OCI-LY7 (cell line): ENCODE results near the gene KATNBL1. TPM values are rescaled to one million over a fixed set of nuclear protein-coding genes. Genes with fewer than 3 reads are reported as not detected.

ENCODE experiments used
- BruUV-seq: library from RNA; stranded (reverse); fragments of 400-500 nt; replicated peaks from 2 replicates; lab custom pipeline; 2021; lab: Mats Ljungman, UMichigan
- CTCF ChIA-PET: fragments of 300-600 bp; sonication (Branson Sonifier 250); formaldehyde crosslinking; loops from one replicate; lab custom pipeline; 2022; ENCODE audit warnings: antibody characterized with exemption; ENCODE audit not compliant: unreplicated experiment; lab: Charles Lee
- POLR2A ChIA-PET: fragments of 300-600 bp; sonication (Branson Sonifier 250); formaldehyde crosslinking; loops from one replicate; lab custom pipeline; 2022; ENCODE audit warnings: antibody characterized with exemption; lab: Charles Lee
- DNase-seq: peaks from one replicate; pipeline ENCODE4 v3.0.0-alpha.2; 2015; ENCODE audit warnings: low spot score
- H2AFZ ChIP-seq: fragments of 200-600 bp; sonication (generic), shearing (Covaris generic); 2 replicates; pipeline ENCODE4 v1.6.1; 2014; ENCODE audit warnings: mild to moderate bottlenecking, antibody characterized with exemption, low read length, moderate library complexity
- H3K27ac ChIP-seq: fragments of 200-600 bp; sonication (generic); 2 replicates; pipeline ENCODE4 v1.5.1; 2014; ENCODE audit warnings: mixed run types, low read depth, mild to moderate bottlenecking, moderate library complexity, low read length, inconsistent platforms; ENCODE audit not compliant: poor library complexity, severe bottlenecking
- H3K36me3 ChIP-seq: fragments of 200-600 bp; sonication (generic); 2 replicates; pipeline ENCODE4 v1.6.1; 2014; ENCODE audit warnings: mild to moderate bottlenecking, antibody characterized with exemption, low read length, moderate library complexity, mixed read lengths; ENCODE audit not compliant: insufficient read depth
- H3K4me1 ChIP-seq: fragments of 200-600 bp; sonication (generic); 2 replicates; pipeline ENCODE4 v1.5.1; 2014; ENCODE audit warnings: mild to moderate bottlenecking, low read length; ENCODE audit not compliant: insufficient read depth, poor library complexity, severe bottlenecking
- H3K4me2 ChIP-seq: fragments of 200-600 bp; sonication (generic); 2 replicates; pipeline ENCODE4 v1.6.1; 2014; ENCODE audit warnings: mild to moderate bottlenecking, low read length
- H3K4me3 ChIP-seq: fragments of 200-600 bp; sonication (generic); 2 replicates; pipeline ENCODE4 v1.5.1; 2014; ENCODE audit warnings: mild to moderate bottlenecking, low read depth, low read length; ENCODE audit not compliant: poor library complexity, severe bottlenecking
- H3K79me2 ChIP-seq: fragments of 200-600 bp; sonication (generic); 2 replicates; pipeline ENCODE4 v1.6.1; 2016; ENCODE audit warnings: low read depth, mild to moderate bottlenecking, low read length, moderate library complexity, mixed read lengths; ENCODE audit not compliant: insufficient read depth
- H3K9me2 ChIP-seq: fragments of 200-600 bp; sonication (generic); 2 replicates; pipeline ENCODE4 v1.6.1; 2016; ENCODE audit warnings: mild to moderate bottlenecking, low read length, mixed read lengths; ENCODE audit not compliant: insufficient read depth
- H3K9me3 ChIP-seq: fragments of 200-600 bp; sonication (generic); 2 replicates; pipeline ENCODE4 v1.6.1; 2014; ENCODE audit warnings: mild to moderate bottlenecking, mixed run types, low read length, mixed read lengths
- H4K20me1 ChIP-seq: fragments of 200-600 bp; sonication (generic); 2 replicates; pipeline ENCODE4 v1.6.1; 2014; ENCODE audit warnings: mild to moderate bottlenecking, antibody characterized with exemption, low read length, moderate library complexity, mixed read lengths; ENCODE audit not compliant: insufficient read depth
- EZH2phosphoT487 ChIP-seq: fragments of 200-600 bp; sonication (generic); IDR thresholded peaks from 2 replicates; pipeline ENCODE4 v1.6.1; 2018; ENCODE audit warnings: low read depth, borderline replicate concordance, mild to moderate bottlenecking, mixed run types, antibody characterized with exemption, low read length, moderate library complexity, mixed read lengths
- intact Hi-C: fragments of 100-400 bp; cut with micrococcal nuclease; formaldehyde crosslinking; loops from one replicate; pipeline ENCODE4 v1.10.0; 2022; ENCODE audit not compliant: unreplicated experiment
- total RNA-seq, 2 experiments: library from RNA; depleted of rRNA in 1 of 2; stranded (reverse); fragments of >200 nt in 1 of 2; shearing (Covaris generic) in 1 of 2; gene quantifications; 2 replicates each; pipeline ENCODE4 v1.2.3, GENCODE V29; 2014 to 2022
- TF ChIP-seq, protein P1 (sequence below): fragments of 200-600 bp; sonication (generic); conservative IDR thresholded peaks from 2 replicates; pipeline ENCODE4 v1.5.1; 2014; ENCODE audit warnings: mild to moderate bottlenecking, antibody characterized with exemption, low read length, moderate library complexity, mixed read lengths

KATNBL1 gene
- total RNA-seq, 2 experiments from 2014 or later, result 44.8 to 64.6 TPM

DNA sequence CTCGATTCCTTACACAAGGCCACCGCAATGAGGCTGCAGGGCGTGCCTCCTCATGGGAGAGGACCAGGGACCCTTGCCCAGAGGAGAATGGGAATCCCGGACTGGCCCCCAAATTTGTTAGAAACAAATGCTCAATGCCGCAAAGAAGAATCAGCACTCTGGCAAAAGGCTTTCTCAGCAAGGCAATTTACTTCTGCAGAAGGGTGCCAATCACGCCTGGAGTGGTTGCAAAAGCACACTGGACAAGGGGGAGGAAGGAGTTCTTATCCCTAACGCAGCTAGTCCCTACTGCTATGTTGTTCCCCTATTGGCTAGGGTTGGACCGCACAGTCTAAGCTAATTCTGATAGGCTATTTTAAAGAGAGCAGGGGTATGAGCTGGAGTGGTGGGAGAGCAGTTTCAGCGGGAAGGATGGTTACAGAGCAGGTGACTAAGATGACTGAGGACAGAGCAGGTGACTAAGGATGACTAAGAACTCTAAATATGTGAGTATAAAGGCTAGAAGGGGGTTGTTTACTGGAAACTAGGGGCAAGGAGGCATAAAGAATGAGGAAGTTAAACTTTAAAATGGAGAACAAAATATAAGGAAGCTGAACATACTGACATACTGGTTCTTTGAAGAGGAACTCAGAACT lies 48.5 kb downstream of the KATNBL1 start:
- Histone ChIP-seq H3K4me1 (no peaks in the 10 kb centered on the region), H3K79me2 (no peaks in the 10 kb centered on the region), H2AFZ (no peak overlapping the region), H3K27ac (no peak overlapping the region), H4K20me1 (no peaks in the 10 kb centered on the region), H3K9me2 (no peaks in the 10 kb centered on the region), H3K36me3 (peaks cover 66% of the 10 kb centered on the region), H3K4me2 (no peak overlapping the region), H3K4me3 (no peak overlapping the region), H3K9me3 (peaks cover 23% of the 10 kb centered on the region)
- ChIA-PET CTCF (no interaction called here), POLR2A (no interaction called here)
- intact Hi-C loops, result no loop called here
- TF ChIP-seq, protein P1, sequence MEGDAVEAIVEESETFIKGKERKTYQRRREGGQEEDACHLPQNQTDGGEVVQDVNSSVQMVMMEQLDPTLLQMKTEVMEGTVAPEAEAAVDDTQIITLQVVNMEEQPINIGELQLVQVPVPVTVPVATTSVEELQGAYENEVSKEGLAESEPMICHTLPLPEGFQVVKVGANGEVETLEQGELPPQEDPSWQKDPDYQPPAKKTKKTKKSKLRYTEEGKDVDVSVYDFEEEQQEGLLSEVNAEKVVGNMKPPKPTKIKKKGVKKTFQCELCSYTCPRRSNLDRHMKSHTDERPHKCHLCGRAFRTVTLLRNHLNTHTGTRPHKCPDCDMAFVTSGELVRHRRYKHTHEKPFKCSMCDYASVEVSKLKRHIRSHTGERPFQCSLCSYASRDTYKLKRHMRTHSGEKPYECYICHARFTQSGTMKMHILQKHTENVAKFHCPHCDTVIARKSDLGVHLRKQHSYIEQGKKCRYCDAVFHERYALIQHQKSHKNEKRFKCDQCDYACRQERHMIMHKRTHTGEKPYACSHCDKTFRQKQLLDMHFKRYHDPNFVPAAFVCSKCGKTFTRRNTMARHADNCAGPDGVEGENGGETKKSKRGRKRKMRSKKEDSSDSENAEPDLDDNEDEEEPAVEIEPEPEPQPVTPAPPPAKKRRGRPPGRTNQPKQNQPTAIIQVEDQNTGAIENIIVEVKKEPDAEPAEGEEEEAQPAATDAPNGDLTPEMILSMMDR, result no peak
- no peak for TF ChIP-seq EZH2phosphoT487
- no TSS peak for BruUV-seq
- peak; percentile 19 for DNase-seq

DNA sequence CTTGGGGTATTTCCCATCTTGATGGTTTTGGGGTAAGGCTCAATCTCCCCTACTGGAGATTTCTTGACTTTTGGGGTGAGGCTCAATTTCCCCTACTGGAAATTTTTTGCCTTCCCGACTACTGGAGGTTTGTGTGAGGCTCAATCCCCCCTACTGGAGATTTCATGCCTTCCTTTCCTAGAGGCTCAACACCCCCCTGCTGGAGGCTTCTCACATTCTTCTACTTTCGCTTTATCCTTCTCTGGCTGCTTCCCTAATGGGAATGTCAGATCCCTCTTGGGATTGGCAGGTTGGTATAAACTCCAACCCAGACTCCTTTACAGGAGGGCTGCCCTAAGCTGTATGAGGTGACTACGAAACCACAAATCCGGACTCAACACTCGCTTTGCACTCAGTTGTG lies 49.2 kb downstream of the KATNBL1 start:
- no peaks in the 10 kb centered on the region for H3K4me1 ChIP-seq
- no peak overlapping the region for H3K4me2 ChIP-seq
- no peak overlapping the region for H3K27ac ChIP-seq
- no peak for DNase-seq
- BruUV-seq, result no TSS peak
- intact Hi-C loops, result no loop called here
- H3K4me3 ChIP-seq, result no peak overlapping the region
- no peaks in the 10 kb centered on the region for H3K79me2 ChIP-seq
- POLR2A ChIA-PET, result interaction anchor here (0.8 kb wide), 1 partner anchor 13 kb away, joined by 3 read pairs; no protein-coding TSS in a partner anchor
- H3K9me2 ChIP-seq, result no peaks in the 10 kb centered on the region
- peaks cover 25% of the 10 kb centered on the region for H3K9me3 ChIP-seq
- peaks cover 73% of the 10 kb centered on the region for H3K36me3 ChIP-seq
- no peak for TF ChIP-seq EZH2phosphoT487
- TF ChIP-seq, protein P1, result no peak
- H2AFZ ChIP-seq, result no peak overlapping the region
- H4K20me1 ChIP-seq, result no peaks in the 10 kb centered on the region
- CTCF ChIA-PET, result no interaction called here

DNA sequence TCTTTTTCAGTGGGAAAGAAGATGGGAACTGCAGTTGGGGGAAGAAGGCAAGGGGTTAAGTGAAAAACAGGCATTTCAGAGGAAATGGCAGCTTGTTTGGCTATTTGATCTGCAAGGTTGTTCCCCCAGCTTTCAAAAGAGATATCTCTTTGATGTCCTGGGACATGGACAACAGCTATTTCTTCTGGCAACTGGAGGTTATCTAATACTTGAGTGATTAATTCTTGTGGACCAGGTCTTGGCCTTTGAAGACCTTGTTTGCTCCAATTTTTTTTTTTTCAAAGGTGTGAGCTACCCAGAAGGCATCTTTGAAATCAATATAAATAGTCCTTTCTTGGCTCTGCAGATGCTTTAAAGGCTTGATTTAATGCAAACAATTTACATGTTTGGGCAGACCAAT lies 51.5 kb downstream of the KATNBL1 start:
- Histone ChIP-seq H2AFZ (no peak overlapping the region), H3K4me1 (no peaks in the 10 kb centered on the region), H3K4me2 (no peak overlapping the region), H3K9me2 (no peaks in the 10 kb centered on the region), H3K9me3 (peaks cover 41% of the 10 kb centered on the region), H3K79me2 (no peaks in the 10 kb centered on the region), H3K36me3 (peaks cover 85% of the 10 kb centered on the region), H4K20me1 (no peaks in the 10 kb centered on the region), H3K4me3 (no peak overlapping the region), H3K27ac (no peak overlapping the region)
- no peak for DNase-seq
- ChIA-PET POLR2A (interaction anchor here (0.6 kb wide), 1 partner anchor 95 kb away, joined by 3 read pairs; no protein-coding TSS in a partner anchor), CTCF (no interaction called here)
- TF ChIP-seq, protein P1, result no peak
- no peak for TF ChIP-seq EZH2phosphoT487
- intact Hi-C loops, result no loop called here
- no TSS peak for BruUV-seq
